Kidney (tissue), 22 donors: ENCODE results near the gene MAPK13. TPM values are rescaled to one million over a fixed set of nuclear protein-coding genes. Genes with fewer than 3 reads are reported as not detected.
"Not testable (repeated sequence)": the region's sequence is repeated elsewhere in the genome, so short reads cannot be mapped to it uniquely, and the experiment has no call there.

Experiments
- DNase-seq, 5 donors: peaks; one replicate each; pipeline ENCODE4 v3.0.0-alpha.2; 2013 to 2020
- FAIRE-seq: peaks from 2 replicates; lab custom pipeline; 2012; peaks lifted over from hg19 to GRCh38; lab: Jason Lieb, UNC
- H3K27ac ChIP-seq, 2 donors: one replicate each; pipeline ENCODE4 v1.7.0; 2013; ENCODE audit warnings: low read depth in 2 of 2, low read length in 2 of 2, inconsistent platforms in 1 of 2
- H3K27me3 ChIP-seq: one replicate; pipeline ENCODE4 v1.7.1; 2013; ENCODE audit warnings: low read length, inconsistent platforms; ENCODE audit not compliant: control insufficient read depth, insufficient read depth
- H3K36me3 ChIP-seq, 3 donors: one replicate each; pipeline versions ENCODE4 v1.7.0 to v1.7.1; 2013; ENCODE audit warnings: low read length in 3 of 3, control low read depth in 1 of 3, inconsistent platforms in 1 of 3; ENCODE audit not compliant: insufficient read depth in 3 of 3, control insufficient read depth in 2 of 3
- H3K4me1 ChIP-seq, 3 donors: one replicate each; pipeline versions ENCODE4 v1.7.0 to v1.7.1; 2013; ENCODE audit warnings: low read length in 3 of 3, inconsistent platforms in 1 of 3, low read depth in 1 of 3; ENCODE audit not compliant: control insufficient read depth in 2 of 3, insufficient read depth in 2 of 3
- H3K4me3 ChIP-seq, 3 donors: one replicate each; pipeline versions ENCODE4 v1.7.0 to v1.8.1; 2013; ENCODE audit warnings: low read length in 3 of 3, control low read depth in 1 of 3, inconsistent platforms in 1 of 3
- H3K9ac ChIP-seq, 3 donors: one replicate each; pipeline versions ENCODE4 v1.7.0 to v1.7.1; 2013; ENCODE audit warnings: low read length in 3 of 3, control low read depth in 1 of 3, inconsistent platforms in 1 of 3
- H3K9me3 ChIP-seq, 3 donors: one replicate each; pipeline versions ENCODE4 v1.7.0 to v1.7.1; 2013; ENCODE audit warnings: low read length in 3 of 3, control low read depth in 1 of 3, inconsistent platforms in 1 of 3; ENCODE audit not compliant: control insufficient read depth in 2 of 3, insufficient read depth in 1 of 3
- CTCF ChIP-seq: IDR thresholded peaks from 3 replicates; pipeline ENCODE4 v1.5.1; 2012; ENCODE audit warnings: mild to moderate bottlenecking, moderate library complexity, borderline replicate concordance; ENCODE audit not compliant: insufficient read depth; ENCODE audit errors: extremely low read depth
- intact Hi-C: fragments of 100-400 bp; cut with DNase I; formaldehyde crosslinking; loops from one replicate; pipeline ENCODE4 v1.11.1; 2022
- long read RNA-seq, 10 donors: library from polyadenylated mRNA in 1 of 10; unstranded in 1 of 10; transcript quantifications; one replicate each; pipeline ENCODE4 v2.0.0 and lab custom pipeline, GENCODE V29; 2021 to 2026
- polyA plus RNA-seq: library from polyadenylated mRNA; stranded (reverse); fragments of 350-450 nt; fragmentation: Illumina TruSeq; extraction: RNeasy Lipid Tissue Mini Kit (QIAGEN cat#74804); gene quantifications from one replicate; pipeline ENCODE4 v1.2.3, GENCODE V29; 2014; ENCODE audit warnings: low read depth, low replicate concordance; ENCODE audit not compliant: insufficient read depth
- total RNA-seq: library from RNA; stranded (reverse); fragmentation: NEBNext Ultra II Directional; extraction: Animal tissue kit (Norgen Biotek cat#: 25700); gene quantifications from one replicate; pipeline ENCODE4 v1.2.1, GENCODE V29; 2021
- donor health status: control.
- donor health status: control.
- donor health status: control.
- donor health status: control.
- donor health status: control.
- donor health status: DM: yes; HTN: yes; CAD: no.
- donor health status: Normal renal cell carcinoma (clear cell type).

The MAPK13 gene
- 43.3 TPM for total RNA-seq
- 20.3 TPM for polyA plus RNA-seq
- long read RNA-seq, donor 1, partial matches to known transcripts, result 0 of 3 reads
- long read RNA-seq, donor 1, other reads (novel, unspliced or antisense), result 0 of 3 reads
- long read RNA-seq, donor 2, partial matches to known transcripts, result 6 of 9 reads
- long read RNA-seq, donor 2, other reads (novel, unspliced or antisense), result 0 of 9 reads
- long read RNA-seq, donor 3, partial matches to known transcripts, result 0 of 2 reads
- long read RNA-seq, donor 3, other reads (novel, unspliced or antisense), result 0 of 2 reads
- long read RNA-seq, donor 4, transcript MAPK13-201 (12 exons, 2,052 nt), result major isoform, 6 of 6 reads
- long read RNA-seq, donor 4, partial matches to known transcripts, result 0 of 6 reads
- long read RNA-seq, donor 4, other reads (novel, unspliced or antisense), result 0 of 6 reads
- long read RNA-seq, donor 5, partial matches to known transcripts, result 0 of 1 reads
- long read RNA-seq, donor 5, other reads (novel, unspliced or antisense), result 0 of 1 reads
- long read RNA-seq, donor 6, partial matches to known transcripts, result 0 of 1 reads
- long read RNA-seq, donor 6, other reads (novel, unspliced or antisense), result 0 of 1 reads
- long read RNA-seq, donor 7, transcript MAPK13-201 (12 exons, 2,052 nt), result major isoform, 52 of 71 reads
- long read RNA-seq, donor 7, partial matches to known transcripts, result 8 of 71 reads
- long read RNA-seq, donor 7, other reads (novel, unspliced or antisense), result 11 of 71 reads
- long read RNA-seq, donor 8, partial matches to known transcripts, result 0 of 2 reads
- long read RNA-seq, donor 8, other reads (novel, unspliced or antisense), result 0 of 2 reads
- long read RNA-seq, donor 9, partial matches to known transcripts, result 0 of 2 reads
- long read RNA-seq, donor 9, other reads (novel, unspliced or antisense), result 0 of 2 reads
- long read RNA-seq, donor 10, partial matches to known transcripts, result 0 of 1 reads
- long read RNA-seq, donor 10, other reads (novel, unspliced or antisense), result 0 of 1 reads

GRCh38 chr6:36129941-36130666 lies at the start of gene MAPK13:
TSS of gene MAPK13 (plus strand) at chr6:36130513. CDS start at chr6:36130583, 70 bp downstream.
- DNase-seq (peak in 2 of 5 donors; percentile 17 to 23), FAIRE-seq (no peak)
- Histone ChIP-seq H3K9me3 (no peaks in the 10 kb centered on the region), H3K9ac (peak within 1 kb of the TSS in 1 of 3 donors; percentile 63), H3K27me3 (no peaks in the 10 kb centered on the region), H3K4me3 (peak within 1 kb of the TSS; percentile 28 to 36 (median 30)), H3K36me3 (no peaks in the 10 kb centered on the region), H3K27ac (peak within 1 kb of the TSS; percentile 67 to 88), H3K4me1 (peaks cover 2 to 30% (median 17%) of the 10 kb centered on the region in 3 donors)
- TF ChIP-seq CTCF, result no peak
- intact Hi-C loops, result no loop called here

GRCh38 chr6:36082318-36082717 lies 48.0 kb upstream of the MAPK13 start:
- Histone ChIP-seq H3K4me3 (no peak overlapping the region), H3K36me3 (peaks cover 6 to 33% (median 18%) of the 10 kb centered on the region in 3 donors), H3K4me1 (no peaks in the 10 kb centered on the region), H3K27me3 (no peaks in the 10 kb centered on the region), H3K27ac (no peak overlapping the region), H3K9me3 (no peaks in the 10 kb centered on the region), H3K9ac (no peak overlapping the region)
- no peak for TF ChIP-seq CTCF
- FAIRE-seq, result no peak
- intact Hi-C loops, result no loop called here
- DNase-seq, result no peak

GRCh38 chr6:36083446-36083845 lies 46.9 kb upstream of the MAPK13 start:
- no peak for TF ChIP-seq CTCF
- no peak for FAIRE-seq
- intact Hi-C loops, result no loop called here

GRCh38 chr6:36088204-36088603 lies 42.1 kb upstream of the MAPK13 start:
- H3K36me3 ChIP-seq, result peaks cover 0 to 13% (median 4%) of the 10 kb centered on the region in 3 donors
- intact Hi-C loops, H3K9me3 ChIP-seq, H3K4me3 ChIP-seq, H3K4me1 ChIP-seq, DNase-seq, FAIRE-seq, H3K9ac ChIP-seq, H3K27ac ChIP-seq, H3K27me3 ChIP-seq: not testable (repeated sequence)

More at GRCh38 chr6:36083446-36083845, 46.9 kb upstream of the MAPK13 start:
- Histone ChIP-seq H3K4me3 (no peak overlapping the region), H3K4me1 (no peaks in the 10 kb centered on the region), H3K9ac (no peak overlapping the region), H3K27me3 (no peaks in the 10 kb centered on the region), H3K36me3 (peaks cover 6 to 23% (median 18%) of the 10 kb centered on the region in 3 donors), H3K27ac (no peak overlapping the region), H3K9me3 (no peaks in the 10 kb centered on the region)
- DNase-seq, result no peak
